ENCODE results near the gene NEGR1.

- TF ChIP-seq SP1 (IDR thresholded peaks at IDR 0.05; ENCODE audit: low read depth): no peak
- TF ChIP-seq, protein P1, sequence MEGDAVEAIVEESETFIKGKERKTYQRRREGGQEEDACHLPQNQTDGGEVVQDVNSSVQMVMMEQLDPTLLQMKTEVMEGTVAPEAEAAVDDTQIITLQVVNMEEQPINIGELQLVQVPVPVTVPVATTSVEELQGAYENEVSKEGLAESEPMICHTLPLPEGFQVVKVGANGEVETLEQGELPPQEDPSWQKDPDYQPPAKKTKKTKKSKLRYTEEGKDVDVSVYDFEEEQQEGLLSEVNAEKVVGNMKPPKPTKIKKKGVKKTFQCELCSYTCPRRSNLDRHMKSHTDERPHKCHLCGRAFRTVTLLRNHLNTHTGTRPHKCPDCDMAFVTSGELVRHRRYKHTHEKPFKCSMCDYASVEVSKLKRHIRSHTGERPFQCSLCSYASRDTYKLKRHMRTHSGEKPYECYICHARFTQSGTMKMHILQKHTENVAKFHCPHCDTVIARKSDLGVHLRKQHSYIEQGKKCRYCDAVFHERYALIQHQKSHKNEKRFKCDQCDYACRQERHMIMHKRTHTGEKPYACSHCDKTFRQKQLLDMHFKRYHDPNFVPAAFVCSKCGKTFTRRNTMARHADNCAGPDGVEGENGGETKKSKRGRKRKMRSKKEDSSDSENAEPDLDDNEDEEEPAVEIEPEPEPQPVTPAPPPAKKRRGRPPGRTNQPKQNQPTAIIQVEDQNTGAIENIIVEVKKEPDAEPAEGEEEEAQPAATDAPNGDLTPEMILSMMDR (IDR thresholded peaks at IDR 0.05 in 2 of 3, conservative IDR thresholded peaks at IDR 0.05 in 1 of 3; ENCODE audit: borderline replicate concordance in 1 of 3, insufficient read depth in 1 of 3, low read depth in 2 of 3, low read length in 2 of 3): no peak
- no peak for TF ChIP-seq EZH2 (IDR thresholded peaks at IDR 0.05)
- TF ChIP-seq REST (IDR thresholded peaks at IDR 0.05; ENCODE audit: low read depth): no peak
- no peak for TF ChIP-seq ATF3 (IDR thresholded peaks at IDR 0.05)
- no peak for TF ChIP-seq YY1 (IDR thresholded peaks at IDR 0.05; ENCODE audit: extremely low read depth, insufficient replicate concordance, low read depth, low read length)
- no peak for TF ChIP-seq POLR2AphosphoS5 (IDR thresholded peaks at IDR 0.05; ENCODE audit: low read depth, low read length)
- TF ChIP-seq POLR2A (IDR thresholded peaks at IDR 0.05; ENCODE audit: borderline replicate concordance, extremely low read depth, insufficient read depth, insufficient read length): no peak
- no peak for TF ChIP-seq ZNF274 (IDR thresholded peaks at IDR 0.05; ENCODE audit: low read depth, low read length)
- no peak for TF ChIP-seq CBX3 (IDR thresholded peaks at IDR 0.05; ENCODE audit: low read depth)
Observed at GRCh38 chr1:72141875-72142274, 140.5 kb downstream of the NEGR1 start.
